Right lobe of liver (tissue), 4 donors: Measurements from ENCODE around the gene HDAC9.

Experiments
- CTCF ChIP-seq, 4 donors: fragments of 200-600 bp in 3 of 4; fragments of 450-650 bp in 1 of 4; IDR thresholded peaks; one replicate each; pipeline versions ENCODE4 v1.5.1 to v1.8.0; 2016 to 2022; ENCODE audit warnings: antibody characterized with exemption in 4 of 4, mild to moderate bottlenecking in 2 of 4
- POLR2A ChIP-seq: fragments of 450-650 bp; IDR thresholded peaks from one replicate; pipeline ENCODE4 v1.6.1; 2017; ENCODE audit warnings: antibody characterized with exemption, mild to moderate bottlenecking
- donor health status: DM: no; HTN: no; CAD: no.
- donor health status: DM: no; HTN: no; CAD: no.
- donor health status: DM: no; HTN: yes; CAD: no.

- TF ChIP-seq CTCF (IDR thresholded peaks at IDR 0.05) (no peak), POLR2A (no peak)
Measured at GRCh38 chr7:18517646-18518045, 22.1 kb downstream of the HDAC9 start.
